HCT116 (cell line): ENCODE measurements around the gene RNASET2. TPM values are rescaled to one million over a fixed set of nuclear protein-coding genes. Genes with fewer than 3 reads are reported as not detected.

ENCODE experiments used
- ATAC-seq: fragments of 200-7000 bp; cut with Tn5 transposase; 2 replicates; pipeline ENCODE4 v1.9.1; 2020; ENCODE audit warnings: mild to moderate bottlenecking, moderate library complexity
- BruUV-seq: library from RNA; stranded (reverse); fragments of 400-500 nt; replicated peaks from 2 replicates; lab custom pipeline; 2021; lab: Mats Ljungman, UMichigan
- CTCF ChIA-PET: fragments of 300-600 bp; sonication (Branson Sonifier 250); formaldehyde crosslinking; loops from one replicate; lab custom pipeline; 2021; ENCODE audit warnings: antibody characterized with exemption; lab: Charles Lee
- POLR2A ChIA-PET: fragments of 300-600, 350-600 bp; sonication (Branson Sonifier 250); formaldehyde crosslinking; loops from one replicate; lab custom pipeline; 2021; ENCODE audit warnings: antibody characterized with exemption; lab: Charles Lee
- RAD21 ChIA-PET, 2 experiments: fragments of 300-600 bp; sonication (Branson Sonifier 250); formaldehyde crosslinking; loops; one replicate each; lab custom pipeline; 2023; ENCODE audit warnings: low total read pairs in 2 of 2; ENCODE audit not compliant: uncharacterized antibody in 2 of 2, unreplicated experiment in 2 of 2, low non-redundant PET in 1 of 2; lab: Charles Lee
- DNase-seq: peaks from one replicate; pipeline ENCODE4 v3.0.0-alpha.2; 2010; ENCODE audit warnings: low read depth, low spot score
- H2AFZ ChIP-seq: fragments of 200-600 bp; shearing (Covaris generic), sonication (generic); 2 replicates; pipeline ENCODE4 v1.6.1; 2017; ENCODE audit warnings: low read depth, mixed run types, mixed read lengths, antibody characterized with exemption, low read length; ENCODE audit not compliant: poor library complexity, severe bottlenecking
- H3K27ac ChIP-seq: 2 replicates; pipeline ENCODE4 v1.5.1; 2012; ENCODE audit warnings: low read depth, low read length
- H3K27me3 ChIP-seq: fragments of 200-600 bp; sonication (generic); 2 replicates; pipeline ENCODE4 v1.6.1; 2016; ENCODE audit warnings: mixed run types, low read length, mixed read lengths; ENCODE audit not compliant: insufficient read depth
- H3K36me3 ChIP-seq, 2 experiments: fragments of 200-500 bp in 1 of 2; fragments of 200-600 bp in 1 of 2; sonication (Bioruptor generic) in 1 of 2; sonication (generic) in 1 of 2; 2 replicates each; pipeline versions ENCODE4 v1.5.1 to v1.6.1; 2014 to 2016; ENCODE audit warnings: low read length in 2 of 2, inconsistent platforms in 1 of 2, mixed read lengths in 1 of 2, mixed run types in 1 of 2; ENCODE audit not compliant: insufficient read depth in 2 of 2, control insufficient read depth in 1 of 2
- H3K4me1 ChIP-seq, 2 experiments: fragments of 200-600 bp in 1 of 2; sonication (generic) in 1 of 2; 2 replicates each; pipeline versions ENCODE4 v1.5.1 to v1.6.1; 2012 to 2017; ENCODE audit warnings: low read length in 2 of 2, inconsistent platforms in 1 of 2, mild to moderate bottlenecking in 1 of 2, mixed read lengths in 1 of 2, mixed run types in 1 of 2, moderate library complexity in 1 of 2; ENCODE audit not compliant: insufficient read depth in 2 of 2, control insufficient read depth in 1 of 2
- H3K4me2 ChIP-seq: fragments of 200-600 bp; sonication (generic); 2 replicates; pipeline ENCODE4 v1.6.1; 2017; ENCODE audit warnings: mixed run types, low read length, mixed read lengths
- H3K4me3 ChIP-seq, 2 experiments: fragments of 200-600 bp in 1 of 2; sonication (generic) in 1 of 2; replicated peaks in 1 of 2; 2 replicates each; pipeline ENCODE4 v1.5.1; 2011 to 2016; ENCODE audit warnings: low read length in 2 of 2, control low read depth in 1 of 2, low read depth in 1 of 2, mild to moderate bottlenecking in 1 of 2, mixed read lengths in 1 of 2, mixed run types in 1 of 2
- H3K79me2 ChIP-seq: fragments of 200-600 bp; sonication (generic); 2 replicates; pipeline ENCODE4 v1.6.1; 2017; ENCODE audit warnings: mild to moderate bottlenecking, mixed run types, low read length, moderate library complexity, mixed read lengths; ENCODE audit not compliant: insufficient read depth
- H3K9ac ChIP-seq: fragments of 200-600 bp; sonication (generic); 2 replicates; pipeline ENCODE4 v1.6.1; 2016; ENCODE audit warnings: low read length, mixed read lengths
- H3K9me2 ChIP-seq: fragments of 200-600 bp; sonication (generic), shearing (Covaris generic); 2 replicates; pipeline ENCODE4 v1.6.1; 2017; ENCODE audit warnings: mixed run types, mild to moderate bottlenecking, moderate library complexity; ENCODE audit not compliant: insufficient read depth
- H3K9me3 ChIP-seq, 2 experiments: fragments of 200-500 bp in 1 of 2; fragments of 200-600 bp in 1 of 2; sonication (Bioruptor generic) in 1 of 2; sonication (generic) in 1 of 2; 2 replicates each; pipeline ENCODE4 v1.6.1; 2014 to 2017; ENCODE audit warnings: low read length in 2 of 2, mixed read lengths in 2 of 2, inconsistent platforms in 1 of 2, low read depth in 1 of 2, mild to moderate bottlenecking in 1 of 2, mixed run types in 1 of 2, moderate library complexity in 1 of 2; ENCODE audit not compliant: control insufficient read depth in 1 of 2, insufficient read depth in 1 of 2
- H4K20me1 ChIP-seq: fragments of 200-600 bp; sonication (generic), shearing (Covaris generic); 2 replicates; pipeline ENCODE4 v1.6.1; 2017; ENCODE audit warnings: mixed run types, mild to moderate bottlenecking, moderate library complexity; ENCODE audit not compliant: insufficient read depth
- CBX3 ChIP-seq: IDR thresholded peaks from 2 replicates; pipeline ENCODE4 v1.6.1; 2012; ENCODE audit warnings: low read depth
- ELF1 ChIP-seq: IDR thresholded peaks from 2 replicates; pipeline ENCODE4 v1.6.1; 2012; ENCODE audit warnings: low read depth, borderline replicate concordance
- FOSL1 ChIP-seq: IDR thresholded peaks from 2 replicates; pipeline ENCODE4 v1.6.1; 2012; ENCODE audit warnings: low read depth
- POLR2A ChIP-seq: IDR thresholded peaks from 2 replicates; pipeline ENCODE4 v1.7.0; 2011; ENCODE audit warnings: borderline replicate concordance; ENCODE audit not compliant: insufficient read depth, insufficient read length; ENCODE audit errors: extremely low read depth
- REST ChIP-seq: IDR thresholded peaks from 2 replicates; pipeline ENCODE4 v1.6.1; 2012; ENCODE audit warnings: low read depth
- TCF7L2 ChIP-seq: IDR thresholded peaks from 2 replicates; pipeline ENCODE4 v1.7.0; 2011; ENCODE audit warnings: borderline replicate concordance, inconsistent platforms; ENCODE audit not compliant: insufficient read depth, insufficient read length; ENCODE audit errors: extremely low read depth
- ZFX ChIP-seq: fragments of 450-650 bp; IDR thresholded peaks from 2 replicates; pipeline ENCODE4 v1.6.1; 2017
- intact Hi-C: fragments of 100-400 bp; cut with micrococcal nuclease; formaldehyde crosslinking; loops from 2 replicates; pipeline ENCODE4 v1.10.0; 2022
- total RNA-seq: library from RNA; stranded (reverse); gene quantifications from one replicate; pipeline ENCODE4 v1.2.1, GENCODE V29; 2021; ENCODE audit not compliant: unreplicated experiment
- TF ChIP-seq, protein P1 (sequence below), 3 experiments: fragments of 200-600 bp in 1 of 3; sonication (generic) in 1 of 3; IDR thresholded peaks in 2 of 3; conservative IDR thresholded peaks in 1 of 3; 2 replicates each; pipeline ENCODE4 v1.5.1; 2012 to 2017; ENCODE audit warnings: low read depth in 2 of 3, low read length in 2 of 3, antibody characterized with exemption in 1 of 3, borderline replicate concordance in 1 of 3, control low read depth in 1 of 3, mild to moderate bottlenecking in 1 of 3, mixed read lengths in 1 of 3, mixed run types in 1 of 3, moderate library complexity in 1 of 3; ENCODE audit not compliant: insufficient read depth in 1 of 3

The RNASET2 gene
- total RNA-seq, 1 experiment from 2014 or later: 32.8 TPM

DNA sequence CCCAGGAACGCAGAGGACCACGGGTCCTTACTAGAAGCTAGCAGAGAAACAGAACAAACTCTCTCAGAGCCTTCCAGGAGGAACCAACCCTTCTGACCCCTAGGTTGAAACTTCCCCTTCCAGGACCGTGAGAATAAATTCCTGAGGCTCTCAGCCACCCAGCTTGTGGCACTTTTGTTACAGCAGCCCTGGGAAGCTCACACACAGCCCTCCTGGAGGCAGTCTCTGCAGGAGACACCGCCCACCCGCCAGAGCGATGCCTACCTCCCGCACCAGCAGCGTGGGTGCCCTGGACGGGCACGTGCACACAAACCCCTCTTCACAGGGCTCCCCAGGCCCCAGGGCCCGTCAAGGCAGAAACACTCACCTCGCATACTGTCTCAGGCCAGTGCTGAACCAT lies 4.2 kb downstream of the RNASET2 start:
- ChIA-PET CTCF (interaction anchor here (1.2 to 2.9 kb wide), 3 partner anchors 36 to 177 kb away, joined by 3 to 21 read pairs (median 11); no protein-coding TSS in a partner anchor), RAD21 (interaction anchor here (1.0 to 1.7 kb wide), 3 partner anchors 165 to 177 kb away, joined by 3 to 6 read pairs (median 3); no protein-coding TSS in a partner anchor), POLR2A (no interaction called here)
- Histone ChIP-seq H2AFZ (no peak overlapping the region), H3K79me2 (no peaks in the 10 kb centered on the region), H3K4me3 (no peak overlapping the region), H3K27ac (no peak overlapping the region), H4K20me1 (no peaks in the 10 kb centered on the region), H3K9me3 (no peaks in the 10 kb centered on the region), H3K9me2 (no peaks in the 10 kb centered on the region), H3K27me3 (no peaks in the 10 kb centered on the region), H3K4me2 (no peak overlapping the region), H3K4me1 (peaks cover 0 to 18% of the 10 kb centered on the region in 2 experiments; a peak in 2 of 4 replicates), H3K36me3 (0 out of 4 replicates have a peak, but pooled peaks cover 2 to 13% of the 10 kb centered on the region in 2 experiments), H3K9ac (no peak overlapping the region)
- DNase-seq (no peak), ATAC-seq (no peak)
- no TSS peak for BruUV-seq
- intact Hi-C loops: no loop called here
- TF ChIP-seq TCF7L2 (no peak), FOSL1 (no peak), CBX3 (no peak), ZFX (no peak), POLR2A (no peak), ELF1 (no peak), REST (no peak)
- TF ChIP-seq, protein P1, sequence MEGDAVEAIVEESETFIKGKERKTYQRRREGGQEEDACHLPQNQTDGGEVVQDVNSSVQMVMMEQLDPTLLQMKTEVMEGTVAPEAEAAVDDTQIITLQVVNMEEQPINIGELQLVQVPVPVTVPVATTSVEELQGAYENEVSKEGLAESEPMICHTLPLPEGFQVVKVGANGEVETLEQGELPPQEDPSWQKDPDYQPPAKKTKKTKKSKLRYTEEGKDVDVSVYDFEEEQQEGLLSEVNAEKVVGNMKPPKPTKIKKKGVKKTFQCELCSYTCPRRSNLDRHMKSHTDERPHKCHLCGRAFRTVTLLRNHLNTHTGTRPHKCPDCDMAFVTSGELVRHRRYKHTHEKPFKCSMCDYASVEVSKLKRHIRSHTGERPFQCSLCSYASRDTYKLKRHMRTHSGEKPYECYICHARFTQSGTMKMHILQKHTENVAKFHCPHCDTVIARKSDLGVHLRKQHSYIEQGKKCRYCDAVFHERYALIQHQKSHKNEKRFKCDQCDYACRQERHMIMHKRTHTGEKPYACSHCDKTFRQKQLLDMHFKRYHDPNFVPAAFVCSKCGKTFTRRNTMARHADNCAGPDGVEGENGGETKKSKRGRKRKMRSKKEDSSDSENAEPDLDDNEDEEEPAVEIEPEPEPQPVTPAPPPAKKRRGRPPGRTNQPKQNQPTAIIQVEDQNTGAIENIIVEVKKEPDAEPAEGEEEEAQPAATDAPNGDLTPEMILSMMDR (IDR thresholded peaks at IDR 0.05 in 2 of 3, conservative IDR thresholded peaks at IDR 0.05 in 1 of 3; ENCODE audit: borderline replicate concordance in 1 of 3, insufficient read depth in 1 of 3, low read depth in 2 of 3, low read length in 2 of 3): no peak
